WTC11 (cell line): Measurements from ENCODE around the gene COBLL1.

ENCODE experiments used
- FOXP1 ChIP-seq: sonication (generic); formaldehyde crosslinking; IDR thresholded peaks from 2 replicates; pipeline ENCODE4 v1.8.0; 2022; ENCODE audit warnings: missing genetic modification reagents, mild to moderate bottlenecking, moderate library complexity, borderline replicate concordance
- ZNF138 ChIP-seq: sonication (generic); formaldehyde crosslinking; conservative IDR thresholded peaks from 2 replicates; pipeline ENCODE4 v1.8.1; 2022; ENCODE audit warnings: mild to moderate bottlenecking, moderate library complexity, missing genetic modification reagents
- TF ChIP-seq, protein P1 (sequence below): fragments of 200-600 bp; IDR thresholded peaks from 2 replicates; pipeline ENCODE4 v1.8.0; 2022; ENCODE audit warnings: antibody characterized with exemption
- TF ChIP-seq, protein P2 (sequence below): sonication (generic); formaldehyde crosslinking; IDR thresholded peaks from 2 replicates; pipeline ENCODE4 v1.8.0; 2022; ENCODE audit warnings: mild to moderate bottlenecking, missing genetic modification reagents
- TF ChIP-seq, protein P3 (sequence below): sonication (generic); formaldehyde crosslinking; IDR thresholded peaks from 2 replicates; pipeline ENCODE4 v1.8.0; 2023; ENCODE audit warnings: missing genetic modification reagents

DNA sequence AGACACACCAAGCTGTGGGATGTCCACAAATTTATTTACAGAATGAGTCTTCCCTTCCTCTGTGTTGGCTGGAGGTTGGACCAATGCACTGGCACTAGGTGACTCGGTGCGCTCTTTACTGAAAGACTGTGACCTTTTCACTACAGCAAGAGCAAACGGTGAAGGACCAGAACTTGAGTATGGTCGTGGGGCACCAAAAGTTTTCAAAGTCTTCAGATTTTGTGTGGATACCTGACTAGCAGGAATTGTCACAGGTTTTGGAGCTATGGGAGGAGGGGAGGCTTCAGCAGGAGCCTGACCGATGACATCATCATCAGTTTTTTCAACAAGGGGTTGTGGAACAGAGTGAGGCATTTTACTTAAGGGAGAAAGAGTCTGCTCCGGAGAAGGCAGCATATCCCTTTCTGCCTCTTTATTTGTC lies 147.3 kb downstream of the COBLL1 start:
- no peak for TF ChIP-seq ZNF138
- TF ChIP-seq, protein P1, sequence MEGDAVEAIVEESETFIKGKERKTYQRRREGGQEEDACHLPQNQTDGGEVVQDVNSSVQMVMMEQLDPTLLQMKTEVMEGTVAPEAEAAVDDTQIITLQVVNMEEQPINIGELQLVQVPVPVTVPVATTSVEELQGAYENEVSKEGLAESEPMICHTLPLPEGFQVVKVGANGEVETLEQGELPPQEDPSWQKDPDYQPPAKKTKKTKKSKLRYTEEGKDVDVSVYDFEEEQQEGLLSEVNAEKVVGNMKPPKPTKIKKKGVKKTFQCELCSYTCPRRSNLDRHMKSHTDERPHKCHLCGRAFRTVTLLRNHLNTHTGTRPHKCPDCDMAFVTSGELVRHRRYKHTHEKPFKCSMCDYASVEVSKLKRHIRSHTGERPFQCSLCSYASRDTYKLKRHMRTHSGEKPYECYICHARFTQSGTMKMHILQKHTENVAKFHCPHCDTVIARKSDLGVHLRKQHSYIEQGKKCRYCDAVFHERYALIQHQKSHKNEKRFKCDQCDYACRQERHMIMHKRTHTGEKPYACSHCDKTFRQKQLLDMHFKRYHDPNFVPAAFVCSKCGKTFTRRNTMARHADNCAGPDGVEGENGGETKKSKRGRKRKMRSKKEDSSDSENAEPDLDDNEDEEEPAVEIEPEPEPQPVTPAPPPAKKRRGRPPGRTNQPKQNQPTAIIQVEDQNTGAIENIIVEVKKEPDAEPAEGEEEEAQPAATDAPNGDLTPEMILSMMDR = no peak
- TF ChIP-seq, protein P2, sequence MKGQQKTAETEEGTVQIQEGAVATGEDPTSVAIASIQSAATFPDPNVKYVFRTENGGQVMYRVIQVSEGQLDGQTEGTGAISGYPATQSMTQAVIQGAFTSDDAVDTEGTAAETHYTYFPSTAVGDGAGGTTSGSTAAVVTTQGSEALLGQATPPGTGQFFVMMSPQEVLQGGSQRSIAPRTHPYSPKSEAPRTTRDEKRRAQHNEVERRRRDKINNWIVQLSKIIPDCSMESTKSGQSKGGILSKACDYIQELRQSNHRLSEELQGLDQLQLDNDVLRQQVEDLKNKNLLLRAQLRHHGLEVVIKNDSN (CRISPR knock-in tag) = no peak
- no peak for TF ChIP-seq FOXP1
- TF ChIP-seq, protein P3, sequence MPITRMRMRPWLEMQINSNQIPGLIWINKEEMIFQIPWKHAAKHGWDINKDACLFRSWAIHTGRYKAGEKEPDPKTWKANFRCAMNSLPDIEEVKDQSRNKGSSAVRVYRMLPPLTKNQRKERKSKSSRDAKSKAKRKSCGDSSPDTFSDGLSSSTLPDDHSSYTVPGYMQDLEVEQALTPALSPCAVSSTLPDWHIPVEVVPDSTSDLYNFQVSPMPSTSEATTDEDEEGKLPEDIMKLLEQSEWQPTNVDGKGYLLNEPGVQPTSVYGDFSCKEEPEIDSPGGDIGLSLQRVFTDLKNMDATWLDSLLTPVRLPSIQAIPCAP = no peak
